A549 (cell line): ENCODE results near the gene COPS9. TPM values are rescaled to one million over a fixed set of nuclear protein-coding genes. Genes with fewer than 3 reads are reported as not detected.

Experiments used
- ATAC-seq, 2 experiments: fragments of 200-7000 bp in 1 of 2; fragments of >200 bp in 1 of 2; cut with Nextera tagmentation in 1 of 2; cut with Tn5 transposase in 1 of 2; 3 replicates each; pipeline versions ENCODE4 v1.8.0 to v1.9.1; 2018 to 2020; ENCODE audit warnings: mild to moderate bottlenecking in 1 of 2, moderate library complexity in 1 of 2
- CTCF ChIA-PET: fragments of 300-600 bp; sonication (Branson Sonifier 250); formaldehyde crosslinking; extraction: SDS; loops from one replicate; lab custom pipeline; 2021; ENCODE audit warnings: antibody characterized with exemption, inconsistent platforms; lab: Yijun Ruan, JAX
- POLR2A ChIA-PET: fragments of 350-600 bp; formaldehyde crosslinking; extraction: SDS; loops from one replicate; lab custom pipeline; 2021; ENCODE audit warnings: antibody characterized with exemption, inconsistent platforms; lab: Yijun Ruan, JAX
- DNase-seq, 2 experiments: peaks; one replicate each; pipeline versions ENCODE4 v3.0.0 to v3.0.0-alpha.2; 2011 to 2016; ENCODE audit warnings: low read depth in 1 of 2, low spot score in 1 of 2
- FAIRE-seq: peaks from 2 replicates; lab custom pipeline; 2011; peaks lifted over from hg19 to GRCh38; lab: Jason Lieb, UNC
- H3K27ac ChIP-seq, 2 experiments: fragments of >200 bp; sonication (Bioruptor Twin); formaldehyde crosslinking; 3 replicates each; pipeline ENCODE4 v1.5.1; 2016 to 2017
- H3K4me1 ChIP-seq: fragments of >200 bp; sonication (Bioruptor Twin); formaldehyde crosslinking; 3 replicates; pipeline ENCODE4 v1.6.1; 2016
- H3K4me2 ChIP-seq: fragments of >200 bp; sonication (Bioruptor Twin); formaldehyde crosslinking; 3 replicates; pipeline ENCODE4 v1.6.1; 2016
- H3K4me3 ChIP-seq: fragments of >200 bp; sonication (Bioruptor Twin); formaldehyde crosslinking; 3 replicates; pipeline ENCODE4 v1.5.1; 2016
- H3K9me3 ChIP-seq: fragments of >200 bp; sonication (Bioruptor Twin); formaldehyde crosslinking; 3 replicates; pipeline ENCODE4 v1.6.1; 2016
- CTCF ChIP-seq: fragments of >200 bp; sonication (Bioruptor Twin); formaldehyde crosslinking; IDR thresholded peaks from 3 replicates; pipeline ENCODE4 v1.5.1; 2016
- E2F6 ChIP-seq: IDR thresholded peaks from 2 replicates; pipeline ENCODE4 v1.6.1; 2012; ENCODE audit warnings: low read depth, borderline replicate concordance
- EHF ChIP-seq: fragments of 250-450 bp; sonication (Bioruptor Pico); IDR thresholded peaks from 2 replicates; pipeline ENCODE4 v1.5.0; 2020; ENCODE audit warnings: mild to moderate bottlenecking
- EP300 ChIP-seq, 2 experiments: fragments of >200 bp; sonication (Bioruptor Twin); formaldehyde crosslinking; IDR thresholded peaks; 2 replicates in 1 of 2; 3 replicates in 1 of 2; pipeline ENCODE4 v1.6.1; 2016 to 2017
- FOSL2 ChIP-seq, 2 experiments: fragments of 450-650 bp in 1 of 2; fragments of >200 bp in 1 of 2; sonication (Bioruptor Twin) in 1 of 2; formaldehyde crosslinking; IDR thresholded peaks; 2 replicates each; pipeline versions ENCODE4 v1.5.0 to v1.6.1; 2016 to 2020; ENCODE audit warnings: mild to moderate bottlenecking in 1 of 2, moderate library complexity in 1 of 2
- GATA3 ChIP-seq: IDR thresholded peaks from 2 replicates; pipeline ENCODE4 v1.6.1; 2012; ENCODE audit warnings: borderline replicate concordance
- HOXB13 ChIP-seq: fragments of 250-450 bp; sonication (Bioruptor Pico); IDR thresholded peaks from 2 replicates; pipeline ENCODE4 v1.5.0; 2020; ENCODE audit warnings: low read depth, mild to moderate bottlenecking, moderate library complexity
- JUNB ChIP-seq: fragments of >200 bp; sonication (Bioruptor Twin); formaldehyde crosslinking; IDR thresholded peaks from 2 replicates; pipeline ENCODE4 v1.6.1; 2016
- KDM1A ChIP-seq: fragments of 200-600 bp; sonication (generic); IDR thresholded peaks from 2 replicates; pipeline ENCODE4 v1.6.1; 2016; ENCODE audit warnings: low read depth, mild to moderate bottlenecking
- MAX ChIP-seq: IDR thresholded peaks from 2 replicates; pipeline ENCODE4 v1.6.1; 2012
- MAZ ChIP-seq: fragments of 150-350 bp; IDR thresholded peaks from 2 replicates; pipeline ENCODE4 v1.6.1; 2014; ENCODE audit warnings: antibody characterized with exemption, low read depth, low read length, borderline replicate concordance
- NFE2L2 ChIP-seq: fragments of 150-350 bp; conservative IDR thresholded peaks from 2 replicates; pipeline ENCODE4 v1.6.1; 2014; ENCODE audit warnings: low read length
- NPAS2 ChIP-seq: fragments of 250-450 bp; sonication (Bioruptor Pico); IDR thresholded peaks from 2 replicates; pipeline ENCODE4 v1.8.0; 2022; ENCODE audit warnings: mild to moderate bottlenecking, moderate library complexity, borderline replicate concordance
- PHF8 ChIP-seq: fragments of 200-600 bp; sonication (generic); IDR thresholded peaks from 2 replicates; pipeline ENCODE4 v1.6.1; 2016; ENCODE audit warnings: low read depth, mild to moderate bottlenecking, antibody characterized with exemption, moderate library complexity, borderline replicate concordance
- RARB ChIP-seq: fragments of 250-450 bp; sonication (Bioruptor Pico); IDR thresholded peaks from 2 replicates; pipeline ENCODE4 v1.8.0; 2021; ENCODE audit warnings: mild to moderate bottlenecking, moderate library complexity
- REST ChIP-seq: fragments of 200-600 bp; sonication (generic); IDR thresholded peaks from 2 replicates; pipeline ENCODE4 v1.6.1; 2016; ENCODE audit warnings: antibody characterized with exemption, mild to moderate bottlenecking, moderate library complexity
- ZC3H11A ChIP-seq: fragments of 450-650 bp; IDR thresholded peaks from 2 replicates; pipeline ENCODE4 v1.6.1; 2014; ENCODE audit warnings: antibody characterized with exemption, mild to moderate bottlenecking
- ZSCAN20 ChIP-seq: fragments of 250-450 bp; sonication (Bioruptor Pico); IDR thresholded peaks from 2 replicates; pipeline ENCODE4 v1.8.0; 2022; ENCODE audit warnings: mild to moderate bottlenecking, moderate library complexity
- WGBS: methylation state at CpG from one replicate; pipeline ENCODE4 v1.1.6; 2017; ENCODE audit errors: missing lambda C conversion rate; 5-methylcytosine and 5-hydroxymethylcytosine counted together
- polyA plus RNA-seq, 4 experiments: library from polyadenylated mRNA; depleted of rRNA in 3 of 4; stranded (reverse); fragments of >200 nt; fragmentation: RNase III in 1 of 4; extraction: RNeasy Plus Mini Kit Qiagen cat#74134 plus additional on column Dnase treatment in 1 of 4; gene quantifications; 2 replicates in 3 of 4; 3 replicates in 1 of 4; pipeline ENCODE4 v1.2.3, GENCODE V29; 2011 to 2017

COPS9 gene
- polyA plus RNA-seq, 2 of the 4 experiments (the other 2 are of a cell fraction): 321 to 356 TPM

- ATAC-seq: peak in 1 of 2 experiments; percentile 20; a peak in 2 of 6 replicates
- POLR2A ChIA-PET: no interaction called here
- DNase-seq: no peak
Observed at GRCh38 chr2:240107477-240107796, 28.7 kb downstream of the COPS9 start.

More at GRCh38 chr2:240107477-240107796, 28.7 kb downstream of the COPS9 start:
- H3K9me3 ChIP-seq: no peaks in the 10 kb centered on the region
- H3K4me3 ChIP-seq: no peak overlapping the region
- TF ChIP-seq EP300 (IDR thresholded peaks at IDR 0.05) (no peak), NPAS2 (no peak), NFE2L2 (no peak), CTCF (no peak), GATA3 (no peak), FOSL2 (IDR thresholded peaks at IDR 0.05) (no peak), FOSL2 (CRISPR knock-in tag; IDR thresholded peaks at IDR 0.05) (no peak), JUNB (no peak), MAX (no peak), KDM1A (no peak), HOXB13 (CRISPR knock-in tag) (no peak), E2F6 (no peak), MAZ (no peak), PHF8 (no peak), ZC3H11A (no peak), RARB (CRISPR knock-in tag) (no peak), ZSCAN20 (CRISPR knock-in tag) (no peak), EHF (CRISPR knock-in tag) (no peak), REST (no peak)
- H3K27ac ChIP-seq: no peak overlapping the region
- WGBS: 6% methylated on average over 5 of the region's 6 CpGs
- CTCF ChIA-PET: interaction anchor here (0.9 to 1.2 kb wide), 2 partner anchors 14 to 37 kb away, joined by 3 to 4 read pairs; no protein-coding TSS in a partner anchor
- FAIRE-seq: no peak
- no peak overlapping the region for H3K4me2 ChIP-seq
- H3K4me1 ChIP-seq: no peaks in the 10 kb centered on the region
